Activated CD8-positive, alpha-beta T cell treated with anti-CD3 and anti-CD28 coated beads, Interleukin-2, amount 10 ng/mL, durations not matched to agents 7 days and 5 days (primary cell): ENCODE results near the gene FHIT. TPM values are rescaled to one million over a fixed set of nuclear protein-coding genes. Genes with fewer than 3 reads are reported as not detected.
"Not testable (repeated sequence)": the region's sequence is repeated elsewhere in the genome, so short reads cannot be mapped to it uniquely, and the experiment has no call there.

Experiments used
- ATAC-seq: fragments of 150-1000 bp; cut with Tn5 transposase; one replicate; pipeline ENCODE4 v1.10.0; 2021; ENCODE audit warnings: moderate library complexity
- CTCF ChIA-PET: fragments of 350-600 bp; sonication (Branson Sonifier 250); formaldehyde crosslinking; loops from one replicate; lab custom pipeline; 2021; ENCODE audit warnings: antibody characterized with exemption; lab: Charles Lee
- POLR2A ChIA-PET: fragments of 350-600 bp; sonication (Branson Sonifier 250); formaldehyde crosslinking; loops from one replicate; lab custom pipeline; 2021; ENCODE audit warnings: antibody characterized with exemption; lab: Charles Lee
- DNase-seq: peaks from one replicate; pipeline ENCODE4 v3.0.0-alpha.2; 2020
- H3K27ac Mint-ChIP-seq: one replicate; pipeline ENCODE4 v1.8.0; 2021; ENCODE audit warnings: mild to moderate bottlenecking, mixed read lengths
- H3K27me3 Mint-ChIP-seq: one replicate; pipeline ENCODE4 v1.8.0; 2021; ENCODE audit warnings: low read depth, mixed read lengths
- H3K36me3 Mint-ChIP-seq: one replicate; pipeline ENCODE4 v1.8.0; 2021; ENCODE audit warnings: low read depth, mixed read lengths
- H3K4me1 Mint-ChIP-seq: one replicate; pipeline ENCODE4 v1.8.0; 2021; ENCODE audit warnings: low read depth, mixed read lengths
- H3K4me3 Mint-ChIP-seq: one replicate; pipeline ENCODE4 v1.8.0; 2021; ENCODE audit warnings: mild to moderate bottlenecking, mixed read lengths
- H3K9me3 Mint-ChIP-seq: one replicate; pipeline ENCODE4 v1.8.0; 2022; ENCODE audit warnings: mixed read lengths; ENCODE audit not compliant: insufficient read depth
- total RNA-seq, 2 experiments: library from RNA; stranded (reverse); gene quantifications; one replicate each; pipeline ENCODE4 v1.2.3, GENCODE V29; 2021

FHIT gene
- total RNA-seq, 2 experiments from 2014 or later = 4.8 TPM

DNA sequence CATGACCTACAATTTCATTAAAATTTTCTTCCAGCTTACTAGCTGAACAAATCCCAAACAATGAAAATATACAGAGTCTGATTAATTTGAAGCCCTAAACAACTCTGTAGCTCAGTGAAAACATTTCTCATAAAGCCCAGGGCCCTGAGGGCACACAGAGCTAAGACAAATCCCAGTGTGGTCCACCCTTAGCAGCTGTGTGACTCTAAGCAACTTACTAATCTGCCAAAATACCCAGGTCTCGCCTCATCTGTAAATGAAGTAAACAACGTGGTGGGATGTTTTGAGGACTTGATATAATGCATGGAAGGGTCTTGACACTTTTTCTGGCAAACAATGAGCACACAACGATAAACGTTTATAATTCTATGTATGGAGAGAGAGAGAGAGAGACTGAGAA is 158.4 kb downstream of the FHIT start:
- ATAC-seq (no peak), DNase-seq (no peak)
- ChIA-PET POLR2A (no interaction called here), CTCF (no interaction called here)
- no peaks in the 10 kb centered on the region for H3K9me3 Mint-ChIP-seq
- no peak overlapping the region for H3K4me3 Mint-ChIP-seq
- H3K27me3 Mint-ChIP-seq = no peaks in the 10 kb centered on the region
- H3K36me3 Mint-ChIP-seq = no peaks in the 10 kb centered on the region
- H3K4me1 Mint-ChIP-seq = no peaks in the 10 kb centered on the region
- H3K27ac Mint-ChIP-seq = no peak overlapping the region

DNA sequence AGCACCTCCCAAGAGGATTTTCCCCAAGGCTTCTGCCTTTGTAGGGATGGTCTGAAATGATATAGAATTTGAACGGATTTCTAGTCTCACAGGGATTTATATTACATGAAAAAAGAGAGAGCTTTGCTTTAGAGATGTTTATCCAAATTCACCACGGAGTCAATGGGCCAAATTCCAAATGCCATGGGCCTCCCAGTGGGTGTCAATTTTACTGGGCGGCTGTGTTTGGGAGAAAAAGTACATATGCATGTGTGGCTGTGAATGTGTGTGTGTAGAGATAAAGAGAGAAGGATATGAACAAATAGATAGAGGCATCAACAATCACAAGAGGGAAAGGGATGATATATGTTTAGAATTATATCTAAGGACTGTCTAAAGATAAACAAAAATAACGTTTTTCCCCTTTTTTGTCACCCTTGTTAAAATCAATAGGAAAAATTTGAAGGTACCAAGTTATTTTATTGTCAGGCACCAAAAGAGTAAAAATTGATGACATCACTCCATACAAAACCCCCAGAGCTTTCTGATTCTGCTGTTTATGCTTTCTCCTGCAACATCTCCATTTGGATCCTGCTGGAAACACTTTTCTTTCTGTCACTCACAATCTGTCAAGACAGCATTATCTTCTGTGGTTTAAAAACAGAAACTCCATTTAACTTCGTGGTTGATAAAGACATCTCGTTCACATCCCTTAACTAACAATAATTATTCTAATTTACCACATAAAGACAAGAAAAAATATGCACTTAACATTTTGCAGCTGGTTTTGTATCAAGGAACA is 160.7 kb downstream of the FHIT start:
- Mint-ChIP-seq H3K4me3 (no peak overlapping the region), H3K9me3 (no peaks in the 10 kb centered on the region), H3K36me3 (no peaks in the 10 kb centered on the region), H3K4me1 (no peaks in the 10 kb centered on the region), H3K27me3 (no peaks in the 10 kb centered on the region), H3K27ac (no peak overlapping the region)
- CTCF ChIA-PET = no interaction called here
- no peak for DNase-seq
- POLR2A ChIA-PET = no interaction called here
- no peak for ATAC-seq

DNA sequence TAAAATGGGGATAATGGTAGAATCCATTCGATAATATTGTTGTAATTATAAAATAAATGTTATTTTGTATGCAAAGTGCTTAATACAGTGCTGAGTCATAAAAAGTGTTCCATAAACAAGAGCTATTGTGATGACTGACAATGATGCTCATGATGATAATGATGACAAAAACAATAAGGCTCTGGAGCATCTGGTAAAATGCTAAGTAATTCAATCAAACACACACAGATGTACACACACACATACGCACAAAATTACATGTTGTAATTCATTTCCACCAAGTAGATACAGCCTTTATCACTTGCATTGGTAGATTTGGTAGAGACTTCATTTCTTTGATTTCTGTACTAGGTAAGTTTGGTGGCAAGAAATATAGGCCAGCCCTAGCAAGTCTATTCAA is 163.8 kb downstream of the FHIT start:
- no peaks in the 10 kb centered on the region for H3K36me3 Mint-ChIP-seq
- no peak for ATAC-seq
- ChIA-PET CTCF (no interaction called here), POLR2A (no interaction called here)
- H3K9me3 Mint-ChIP-seq = no peaks in the 10 kb centered on the region
- no peaks in the 10 kb centered on the region for H3K4me1 Mint-ChIP-seq
- no peak overlapping the region for H3K4me3 Mint-ChIP-seq
- DNase-seq = no peak
- H3K27me3 Mint-ChIP-seq = no peaks in the 10 kb centered on the region
- H3K27ac Mint-ChIP-seq = no peak overlapping the region

DNA sequence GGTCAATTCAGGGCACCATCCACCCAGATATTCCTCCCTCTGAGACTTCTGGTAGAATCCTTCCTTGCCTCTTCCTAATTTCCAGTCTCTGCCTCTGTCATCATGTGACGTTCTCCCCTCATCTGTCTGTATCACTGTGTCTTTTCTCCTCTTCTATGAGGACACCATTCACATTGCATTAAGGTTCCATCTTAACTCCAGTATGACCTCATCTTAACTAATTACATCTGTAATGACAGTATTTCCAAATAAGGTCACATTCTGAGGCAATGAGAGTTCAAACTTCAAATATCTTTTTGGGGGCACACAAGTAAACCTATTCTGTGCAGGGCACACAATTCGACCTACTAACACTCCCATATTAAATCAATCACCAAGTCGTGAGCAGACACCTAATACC is 169.7 kb downstream of the FHIT start:
- H3K27me3 Mint-ChIP-seq = no peaks in the 10 kb centered on the region
- no peaks in the 10 kb centered on the region for H3K9me3 Mint-ChIP-seq
- CTCF ChIA-PET = no interaction called here
- H3K36me3 Mint-ChIP-seq = no peaks in the 10 kb centered on the region
- no peak overlapping the region for H3K4me3 Mint-ChIP-seq
- POLR2A ChIA-PET = no interaction called here
- ATAC-seq (no peak), DNase-seq (no peak)
- no peak overlapping the region for H3K27ac Mint-ChIP-seq
- no peaks in the 10 kb centered on the region for H3K4me1 Mint-ChIP-seq

DNA sequence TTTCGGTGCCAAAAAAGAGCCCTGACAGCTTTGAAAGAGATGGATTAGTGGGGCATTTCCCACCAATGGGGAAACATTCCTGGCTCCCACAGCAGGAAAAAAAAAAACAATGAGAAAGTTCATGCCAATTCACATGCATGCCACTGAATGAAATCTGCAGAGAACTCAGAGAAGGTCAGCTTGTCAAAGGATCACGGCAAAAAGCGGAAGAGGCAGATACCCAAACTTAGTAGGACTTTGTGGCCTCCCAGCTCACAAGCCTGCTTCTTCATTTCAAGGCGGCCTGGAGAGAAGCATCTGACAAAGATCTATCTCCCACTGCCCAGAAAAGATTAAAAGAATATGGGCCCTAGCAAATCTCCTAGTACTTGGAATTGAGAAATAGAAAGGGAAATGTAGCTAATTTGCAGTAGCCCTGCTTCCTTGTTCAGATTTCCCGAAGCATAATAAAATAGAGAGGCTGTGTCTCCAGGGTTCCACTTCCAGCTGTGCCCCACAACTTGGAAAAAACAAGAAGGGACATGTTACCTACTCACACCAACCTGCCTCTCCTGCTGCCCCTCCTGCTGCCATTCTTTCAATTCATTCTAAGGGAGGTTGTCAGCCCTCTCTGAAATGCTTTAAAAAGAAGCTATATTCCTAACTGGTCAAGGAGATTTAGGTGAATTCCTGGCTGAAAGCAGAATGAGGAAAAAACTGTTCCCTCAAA is 170.4 kb downstream of the FHIT start:
- Mint-ChIP-seq H3K27me3 (no peaks in the 10 kb centered on the region), H3K4me1 (no peaks in the 10 kb centered on the region), H3K27ac (no peak overlapping the region), H3K9me3 (no peaks in the 10 kb centered on the region), H3K36me3 (no peaks in the 10 kb centered on the region), H3K4me3 (no peak overlapping the region)
- POLR2A ChIA-PET = no interaction called here
- ATAC-seq (no peak), DNase-seq (no peak)
- CTCF ChIA-PET = no interaction called here

DNA sequence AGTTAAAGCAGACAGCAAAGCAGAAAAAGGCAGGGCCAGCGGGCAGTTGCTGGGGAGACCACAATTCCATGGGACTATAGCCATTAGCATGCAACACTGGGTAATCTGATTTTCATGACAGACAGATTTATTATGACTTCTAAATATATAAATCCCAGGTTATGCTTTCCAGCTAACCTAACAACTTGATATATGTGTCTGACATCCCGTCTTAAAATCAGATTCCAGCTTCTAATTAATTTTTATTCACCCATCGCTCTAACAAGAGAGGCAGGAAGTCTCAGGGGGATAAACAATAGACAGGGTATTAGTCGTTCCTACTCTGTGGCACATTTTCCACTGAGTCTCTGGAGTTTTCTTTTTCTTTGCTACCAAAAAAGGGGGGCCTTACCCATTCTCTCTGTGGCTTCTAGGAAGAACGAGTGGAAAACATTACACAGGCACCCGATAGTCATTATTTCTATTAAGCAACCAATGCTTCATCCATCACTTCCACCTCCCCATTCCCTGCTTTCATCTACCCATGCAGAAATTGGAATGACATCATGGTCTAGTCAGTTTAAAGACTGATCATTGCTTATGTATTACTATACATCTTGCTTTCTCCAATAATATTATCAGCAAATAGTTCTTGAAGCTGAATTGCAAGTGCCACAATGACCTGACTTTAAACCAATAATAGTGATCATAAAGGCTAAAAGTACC is 173.1 kb downstream of the FHIT start:
- ATAC-seq (no peak), DNase-seq (no peak)
- H3K4me3 Mint-ChIP-seq = no peak overlapping the region
- ChIA-PET CTCF (no interaction called here), POLR2A (no interaction called here)
- no peaks in the 10 kb centered on the region for H3K36me3 Mint-ChIP-seq
- H3K9me3 Mint-ChIP-seq = no peaks in the 10 kb centered on the region
- H3K27ac Mint-ChIP-seq = no peak overlapping the region
- no peaks in the 10 kb centered on the region for H3K27me3 Mint-ChIP-seq
- H3K4me1 Mint-ChIP-seq = no peaks in the 10 kb centered on the region

DNA sequence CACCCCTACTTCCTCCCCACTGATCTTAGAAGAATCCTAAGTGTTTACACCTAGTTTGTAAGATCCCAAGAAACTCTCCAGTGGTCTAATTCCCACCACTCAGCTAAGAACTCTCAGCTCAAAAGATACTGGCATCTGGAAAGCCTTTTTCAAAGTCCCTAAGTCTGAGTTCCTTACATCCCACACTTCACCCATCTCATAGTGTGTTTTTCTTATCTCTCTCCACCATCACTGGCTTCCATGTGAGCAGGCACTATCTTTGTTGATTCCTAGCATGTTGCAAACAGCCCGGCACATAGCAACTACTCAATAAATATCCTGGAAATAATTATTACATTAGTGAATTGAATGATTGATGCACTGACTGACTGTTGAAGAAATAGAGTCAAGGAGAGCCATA is 173.7 kb downstream of the FHIT start:
- Mint-ChIP-seq H3K9me3 (no peaks in the 10 kb centered on the region), H3K4me1 (no peaks in the 10 kb centered on the region), H3K36me3 (no peaks in the 10 kb centered on the region), H3K27ac (no peak overlapping the region), H3K4me3 (no peak overlapping the region), H3K27me3 (no peaks in the 10 kb centered on the region)
- POLR2A ChIA-PET = no interaction called here
- no peak for DNase-seq
- CTCF ChIA-PET = no interaction called here
- ATAC-seq = no peak

DNA sequence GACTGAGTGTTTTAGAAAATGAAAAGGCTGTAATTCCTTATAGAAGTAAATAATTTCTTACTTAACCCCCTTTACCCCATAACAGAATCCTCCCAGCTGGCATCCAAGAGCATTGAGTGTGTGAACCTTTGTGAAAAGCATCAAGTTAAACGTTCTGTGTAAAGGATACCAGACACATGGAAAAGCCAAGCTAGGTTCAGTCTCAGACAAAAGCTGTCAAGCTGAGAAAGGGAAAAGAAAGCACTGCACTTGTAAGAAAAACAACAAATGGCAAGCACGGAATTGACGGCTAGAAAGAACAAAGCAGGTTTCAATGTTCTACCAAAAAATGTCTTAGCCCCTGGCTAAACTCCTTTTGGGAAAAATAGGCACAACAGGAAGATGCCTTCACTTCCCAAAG is 176.5 kb downstream of the FHIT start:
- Mint-ChIP-seq H3K27me3 (no peaks in the 10 kb centered on the region), H3K4me3 (no peak overlapping the region), H3K36me3 (no peaks in the 10 kb centered on the region), H3K27ac (no peak overlapping the region), H3K4me1 (no peaks in the 10 kb centered on the region), H3K9me3 (no peaks in the 10 kb centered on the region)
- DNase-seq = no peak
- POLR2A ChIA-PET = no interaction called here
- ATAC-seq = no peak
- CTCF ChIA-PET = no interaction called here

DNA sequence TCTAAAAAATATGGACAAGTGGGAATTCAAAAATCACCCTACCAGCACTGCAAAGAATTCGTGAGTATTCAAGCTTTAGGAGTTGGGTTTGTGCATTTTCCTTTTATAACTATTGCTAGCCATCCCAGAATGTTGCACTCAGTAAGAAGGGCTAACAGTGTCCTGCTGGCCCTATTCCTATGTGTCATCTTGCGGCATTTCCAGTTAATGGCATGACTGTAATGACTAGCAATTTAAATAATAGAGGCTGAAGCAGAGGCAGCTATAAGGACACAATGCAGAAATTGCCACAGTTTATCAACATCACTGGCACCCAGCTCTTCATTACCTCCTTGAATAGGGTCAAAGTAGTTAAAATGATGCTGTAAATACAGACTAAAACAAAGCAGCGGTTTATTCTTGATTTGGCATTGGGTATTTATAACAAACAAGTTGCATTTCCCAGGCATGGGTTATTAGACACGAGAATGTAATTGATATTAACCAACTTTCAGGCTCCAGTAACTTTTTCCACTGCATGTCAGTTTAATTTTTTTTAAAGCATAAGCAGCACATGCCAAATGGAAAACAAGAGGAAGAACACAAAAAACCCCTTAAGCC is 177.6 kb downstream of the FHIT start:
- Mint-ChIP-seq H3K9me3 (no peaks in the 10 kb centered on the region), H3K4me1 (no peaks in the 10 kb centered on the region), H3K27ac (no peak overlapping the region), H3K27me3 (no peaks in the 10 kb centered on the region), H3K4me3 (no peak overlapping the region), H3K36me3 (no peaks in the 10 kb centered on the region)
- DNase-seq (no peak), ATAC-seq (no peak)
- CTCF ChIA-PET = interaction anchor here (0.9 kb wide), 1 partner anchor 13 kb away, joined by 3 read pairs; no protein-coding TSS in a partner anchor
- POLR2A ChIA-PET = no interaction called here

DNA sequence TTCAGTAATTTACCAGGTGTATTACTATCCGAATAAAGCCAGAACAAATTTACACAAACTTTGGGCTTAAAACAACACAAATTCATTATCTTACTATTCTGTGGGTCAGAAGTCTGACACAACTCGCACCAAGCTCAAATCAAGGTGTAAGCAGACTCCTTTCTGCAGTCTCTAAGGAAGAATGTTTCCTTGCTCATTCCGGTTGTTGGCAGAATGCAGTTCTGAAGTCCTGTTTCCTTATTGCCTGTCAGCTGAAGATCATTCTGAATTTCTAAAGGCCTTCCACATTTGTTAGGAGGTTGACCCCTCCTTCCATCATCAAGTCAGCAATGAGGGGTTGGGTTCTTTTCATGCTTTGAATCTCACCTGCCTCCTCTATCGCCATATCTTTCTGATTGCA is 183.2 kb downstream of the FHIT start:
- Mint-ChIP-seq H3K27ac (no peak overlapping the region), H3K4me1 (no peaks in the 10 kb centered on the region), H3K27me3 (no peaks in the 10 kb centered on the region), H3K4me3 (no peak overlapping the region), H3K36me3 (no peaks in the 10 kb centered on the region), H3K9me3 (no peaks in the 10 kb centered on the region)
- DNase-seq = no peak
- POLR2A ChIA-PET = no interaction called here
- no peak for ATAC-seq
- CTCF ChIA-PET = no interaction called here

DNA sequence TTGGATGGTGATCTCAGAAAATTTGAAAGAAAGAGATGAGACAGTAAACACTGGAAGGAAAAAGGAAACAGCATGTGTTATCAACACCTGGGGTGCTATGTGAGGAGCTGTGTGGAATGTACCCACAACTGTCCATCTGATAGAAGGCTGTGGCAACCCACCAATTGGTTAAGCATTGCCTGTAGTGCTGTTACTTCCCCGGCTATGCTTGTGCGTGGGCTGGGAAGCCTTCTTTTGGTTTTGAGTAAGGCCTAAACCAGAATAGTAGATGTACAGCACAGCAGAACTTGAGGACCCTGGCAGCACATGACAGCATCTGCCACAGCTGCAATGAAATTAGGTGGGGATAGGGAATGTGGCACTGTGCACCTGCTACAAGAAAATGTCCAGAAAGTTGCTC is 184.5 kb downstream of the FHIT start:
- CTCF ChIA-PET = no interaction called here
- H3K36me3 Mint-ChIP-seq = no peaks in the 10 kb centered on the region
- H3K27ac Mint-ChIP-seq = no peak overlapping the region
- POLR2A ChIA-PET = no interaction called here
- no peaks in the 10 kb centered on the region for H3K9me3 Mint-ChIP-seq
- no peaks in the 10 kb centered on the region for H3K4me1 Mint-ChIP-seq
- H3K27me3 Mint-ChIP-seq = no peaks in the 10 kb centered on the region
- DNase-seq = no peak
- no peak overlapping the region for H3K4me3 Mint-ChIP-seq
- no peak for ATAC-seq

DNA sequence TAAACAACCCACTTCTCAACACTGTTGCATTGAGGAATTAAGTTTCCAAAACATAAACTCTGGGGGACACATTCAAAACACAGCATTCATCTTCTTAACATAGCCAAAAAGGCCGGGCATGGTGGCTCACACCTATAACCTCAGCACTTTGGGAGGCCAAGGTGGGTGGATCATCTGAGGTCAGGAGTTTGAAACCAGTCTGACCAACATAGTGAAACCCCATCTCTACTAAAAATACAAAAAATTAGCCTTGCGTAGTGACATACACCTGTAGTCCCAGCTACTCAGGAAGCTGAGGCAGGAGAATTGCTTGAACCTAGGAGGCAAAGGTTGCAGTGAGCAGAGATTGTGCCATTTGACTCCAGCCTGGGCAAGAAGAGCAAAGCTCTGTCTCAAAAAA is 185.0 kb downstream of the FHIT start:
- H3K27ac Mint-ChIP-seq, H3K27me3 Mint-ChIP-seq, H3K4me3 Mint-ChIP-seq, H3K36me3 Mint-ChIP-seq, ATAC-seq, CTCF ChIA-PET, DNase-seq, H3K9me3 Mint-ChIP-seq, H3K4me1 Mint-ChIP-seq, POLR2A ChIA-PET: not testable (repeated sequence)
